PFSK-1 (cell line): ENCODE results near the gene TMEM144.

Source experiments
- FOXP2 ChIP-seq: optimal IDR thresholded peaks from 2 replicates; pipeline ENCODE3; 2011; ENCODE audit warnings: borderline replicate concordance, control low read depth, inconsistent platforms; ENCODE audit not compliant: insufficient read depth; ENCODE audit errors: extremely low read length, extremely low read depth
- POLR2AphosphoS5 ChIP-seq: IDR thresholded peaks from 2 replicates; pipeline ENCODE4 v1.6.1; 2012; ENCODE audit warnings: low read depth, mild to moderate bottlenecking, control low read depth, low read length, moderate library complexity
- SIN3A ChIP-seq: IDR thresholded peaks from 2 replicates; pipeline ENCODE4 v1.6.1; 2012; ENCODE audit warnings: mild to moderate bottlenecking, low read length, moderate library complexity, borderline replicate concordance; ENCODE audit not compliant: insufficient read depth
- TAF1 ChIP-seq: IDR thresholded peaks from 2 replicates; pipeline ENCODE4 v1.6.1; 2012; ENCODE audit warnings: low read length, control low read depth, borderline replicate concordance; ENCODE audit not compliant: insufficient read depth
- TF ChIP-seq, protein P1 (sequence below), 2 experiments: IDR thresholded peaks; 2 replicates each; pipeline versions ENCODE4 v1.6.1 to v1.8.0; 2011 to 2012; ENCODE audit warnings: low read depth in 2 of 2, low read length in 2 of 2, control low read depth in 1 of 2, inconsistent platforms in 1 of 2, mild to moderate bottlenecking in 1 of 2, moderate library complexity in 1 of 2; ENCODE audit not compliant: insufficient read depth in 1 of 2

TMEM144 gene

DNA sequence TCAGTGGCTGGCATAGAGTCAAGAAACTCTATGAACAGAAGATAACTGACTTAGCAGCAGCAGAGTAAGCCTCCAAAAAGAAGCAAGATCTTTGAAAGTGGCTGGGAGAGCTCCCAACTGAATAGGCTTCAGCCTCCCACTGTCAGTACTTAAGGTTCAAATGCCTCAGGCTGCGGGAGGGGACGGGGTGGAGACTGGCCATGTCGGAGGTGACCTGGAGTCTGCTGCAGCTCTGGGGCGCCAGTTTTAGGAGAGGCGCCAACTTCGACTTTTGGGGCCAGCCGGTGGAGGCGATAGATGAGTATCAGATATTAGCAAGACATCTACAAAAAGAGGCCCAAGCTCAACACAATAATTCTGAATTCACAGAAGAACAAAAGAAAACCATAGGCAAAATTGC, 67.3 kb downstream of the TMEM144 start:
- no peak for TF ChIP-seq POLR2AphosphoS5
- TF ChIP-seq TAF1, result no peak
- TF ChIP-seq, protein P1, sequence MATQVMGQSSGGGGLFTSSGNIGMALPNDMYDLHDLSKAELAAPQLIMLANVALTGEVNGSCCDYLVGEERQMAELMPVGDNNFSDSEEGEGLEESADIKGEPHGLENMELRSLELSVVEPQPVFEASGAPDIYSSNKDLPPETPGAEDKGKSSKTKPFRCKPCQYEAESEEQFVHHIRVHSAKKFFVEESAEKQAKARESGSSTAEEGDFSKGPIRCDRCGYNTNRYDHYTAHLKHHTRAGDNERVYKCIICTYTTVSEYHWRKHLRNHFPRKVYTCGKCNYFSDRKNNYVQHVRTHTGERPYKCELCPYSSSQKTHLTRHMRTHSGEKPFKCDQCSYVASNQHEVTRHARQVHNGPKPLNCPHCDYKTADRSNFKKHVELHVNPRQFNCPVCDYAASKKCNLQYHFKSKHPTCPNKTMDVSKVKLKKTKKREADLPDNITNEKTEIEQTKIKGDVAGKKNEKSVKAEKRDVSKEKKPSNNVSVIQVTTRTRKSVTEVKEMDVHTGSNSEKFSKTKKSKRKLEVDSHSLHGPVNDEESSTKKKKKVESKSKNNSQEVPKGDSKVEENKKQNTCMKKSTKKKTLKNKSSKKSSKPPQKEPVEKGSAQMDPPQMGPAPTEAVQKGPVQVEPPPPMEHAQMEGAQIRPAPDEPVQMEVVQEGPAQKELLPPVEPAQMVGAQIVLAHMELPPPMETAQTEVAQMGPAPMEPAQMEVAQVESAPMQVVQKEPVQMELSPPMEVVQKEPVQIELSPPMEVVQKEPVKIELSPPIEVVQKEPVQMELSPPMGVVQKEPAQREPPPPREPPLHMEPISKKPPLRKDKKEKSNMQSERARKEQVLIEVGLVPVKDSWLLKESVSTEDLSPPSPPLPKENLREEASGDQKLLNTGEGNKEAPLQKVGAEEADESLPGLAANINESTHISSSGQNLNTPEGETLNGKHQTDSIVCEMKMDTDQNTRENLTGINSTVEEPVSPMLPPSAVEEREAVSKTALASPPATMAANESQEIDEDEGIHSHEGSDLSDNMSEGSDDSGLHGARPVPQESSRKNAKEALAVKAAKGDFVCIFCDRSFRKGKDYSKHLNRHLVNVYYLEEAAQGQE (IDR thresholded peaks at IDR 0.05; ENCODE audit: insufficient read depth in 1 of 2, low read depth in 2 of 2, low read length in 2 of 2), result no peak
- TF ChIP-seq SIN3A, result no peak
- TF ChIP-seq FOXP2, result no peak

DNA sequence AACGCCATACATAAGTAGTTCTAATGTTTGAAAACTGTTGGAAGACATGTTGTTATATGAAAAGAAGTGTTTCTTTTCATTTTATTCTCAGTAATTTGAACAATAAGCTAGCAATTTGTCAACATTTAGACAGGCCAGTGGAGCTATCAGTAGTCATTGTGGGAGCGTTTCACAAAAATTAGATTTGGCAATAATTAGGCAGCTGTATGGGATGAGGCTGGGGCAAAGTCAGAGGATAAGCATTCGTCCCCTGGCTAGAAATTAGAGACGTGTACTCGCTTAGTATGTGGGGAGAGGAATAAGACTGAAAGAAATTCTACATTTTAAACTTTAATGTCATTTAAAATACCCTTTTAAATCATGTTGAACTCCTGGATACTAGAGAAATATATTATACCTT, 70.6 kb downstream of the TMEM144 start:
- TF ChIP-seq POLR2AphosphoS5, result no peak
- no peak for TF ChIP-seq FOXP2
- no peak for TF ChIP-seq SIN3A
- no peak for TF ChIP-seq TAF1
- TF ChIP-seq, protein P1 (IDR thresholded peaks at IDR 0.05; ENCODE audit: insufficient read depth in 1 of 2, low read depth in 2 of 2, low read length in 2 of 2), result no peak

DNA sequence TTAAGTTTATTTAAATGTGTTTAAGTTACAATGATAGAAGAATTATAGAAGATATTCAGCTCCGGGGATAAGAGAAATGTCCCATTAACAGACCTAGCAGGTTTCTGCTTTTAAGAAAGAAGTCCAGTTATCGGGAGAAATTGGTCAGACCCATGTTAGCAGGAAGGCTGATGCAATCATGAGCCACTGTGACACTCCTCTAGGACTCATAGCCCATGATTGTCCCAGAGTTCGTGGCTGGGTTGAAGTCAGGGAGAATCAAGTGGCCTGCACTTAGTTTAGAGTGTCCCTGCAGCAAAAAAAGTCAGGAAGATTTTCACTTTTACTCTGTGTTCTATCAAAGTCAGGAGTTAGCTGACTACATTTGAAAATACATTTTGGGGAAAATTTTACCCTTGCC, 72.0 kb downstream of the TMEM144 start:
- no peak for TF ChIP-seq FOXP2
- TF ChIP-seq, protein P1 (IDR thresholded peaks at IDR 0.05; ENCODE audit: insufficient read depth in 1 of 2, low read depth in 2 of 2, low read length in 2 of 2), result no peak
- no peak for TF ChIP-seq SIN3A
- no peak for TF ChIP-seq POLR2AphosphoS5
- TF ChIP-seq TAF1, result no peak

DNA sequence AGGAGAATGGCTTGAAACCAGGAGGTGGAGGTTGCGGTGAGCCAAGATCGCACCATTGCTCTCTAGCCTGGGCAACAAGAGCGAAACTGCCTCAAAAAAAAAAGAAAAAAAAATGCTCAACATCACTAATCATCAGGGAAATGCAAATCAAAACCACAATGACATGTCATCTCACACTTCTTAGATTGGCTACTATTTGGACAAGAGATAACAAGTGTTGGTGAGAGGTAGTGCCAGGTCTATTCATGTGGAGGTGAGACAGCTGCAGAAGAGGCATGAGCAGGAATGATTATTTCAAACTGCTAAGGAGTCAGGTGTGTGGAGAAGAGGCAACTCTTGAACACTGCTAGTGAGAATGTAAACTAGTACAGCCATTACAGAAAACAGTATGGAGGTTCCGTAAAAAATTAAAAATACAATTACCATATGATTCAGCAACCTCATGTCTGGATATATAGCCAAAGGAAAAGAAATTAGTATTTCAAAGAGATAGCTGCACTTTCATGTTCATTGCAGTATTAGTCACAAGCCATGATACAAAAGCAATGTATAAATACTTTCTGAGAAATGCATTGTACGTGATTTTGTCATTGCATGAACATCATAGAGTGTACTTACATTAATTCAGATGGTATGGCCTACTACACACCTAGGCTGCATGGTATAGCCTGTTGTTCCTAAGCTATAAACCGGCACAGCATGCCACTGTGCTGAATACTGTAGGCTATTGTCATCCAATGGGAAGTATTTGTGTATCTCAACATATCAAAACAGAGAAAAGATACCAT, 75.3 kb downstream of the TMEM144 start:
- TF ChIP-seq SIN3A (no peak), POLR2AphosphoS5 (no peak), TAF1 (no peak), FOXP2 (no peak)
- TF ChIP-seq, protein P1 (IDR thresholded peaks at IDR 0.05; ENCODE audit: insufficient read depth in 1 of 2, low read depth in 2 of 2, low read length in 2 of 2), result no peak

DNA sequence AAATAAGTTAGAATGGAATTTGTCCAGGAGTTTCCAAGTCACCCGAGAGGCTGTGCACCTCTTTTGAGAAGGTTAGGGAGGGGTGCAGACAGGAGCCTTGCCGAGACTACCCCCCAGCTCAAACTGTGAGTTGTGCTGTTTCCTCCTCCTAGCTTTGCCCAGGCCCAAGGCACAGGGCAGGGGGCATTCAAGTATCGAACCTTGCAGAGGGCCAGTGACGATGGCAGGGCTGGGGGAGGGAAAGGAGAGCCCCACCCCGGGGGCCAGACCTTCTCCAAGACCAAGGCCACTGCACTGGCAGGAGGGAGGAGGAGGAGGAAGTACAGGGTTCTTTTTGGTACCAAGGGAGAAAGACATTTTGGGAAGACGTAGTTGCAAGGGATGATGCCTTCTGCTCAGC, 80.6 kb downstream of the TMEM144 start:
- TF ChIP-seq SIN3A (no peak), TAF1 (no peak), POLR2AphosphoS5 (no peak), FOXP2 (no peak)
- TF ChIP-seq, protein P1 (IDR thresholded peaks at IDR 0.05; ENCODE audit: insufficient read depth in 1 of 2, low read depth in 2 of 2, low read length in 2 of 2), result no peak
